Measurements from ENCODE around the gene ALDH16A1. TPM values are rescaled to one million over a fixed set of nuclear protein-coding genes. Genes with fewer than 3 reads are reported as not detected.

Gene ALDH16A1
- total RNA-seq, 1 donor = 26.4 TPM

DNA sequence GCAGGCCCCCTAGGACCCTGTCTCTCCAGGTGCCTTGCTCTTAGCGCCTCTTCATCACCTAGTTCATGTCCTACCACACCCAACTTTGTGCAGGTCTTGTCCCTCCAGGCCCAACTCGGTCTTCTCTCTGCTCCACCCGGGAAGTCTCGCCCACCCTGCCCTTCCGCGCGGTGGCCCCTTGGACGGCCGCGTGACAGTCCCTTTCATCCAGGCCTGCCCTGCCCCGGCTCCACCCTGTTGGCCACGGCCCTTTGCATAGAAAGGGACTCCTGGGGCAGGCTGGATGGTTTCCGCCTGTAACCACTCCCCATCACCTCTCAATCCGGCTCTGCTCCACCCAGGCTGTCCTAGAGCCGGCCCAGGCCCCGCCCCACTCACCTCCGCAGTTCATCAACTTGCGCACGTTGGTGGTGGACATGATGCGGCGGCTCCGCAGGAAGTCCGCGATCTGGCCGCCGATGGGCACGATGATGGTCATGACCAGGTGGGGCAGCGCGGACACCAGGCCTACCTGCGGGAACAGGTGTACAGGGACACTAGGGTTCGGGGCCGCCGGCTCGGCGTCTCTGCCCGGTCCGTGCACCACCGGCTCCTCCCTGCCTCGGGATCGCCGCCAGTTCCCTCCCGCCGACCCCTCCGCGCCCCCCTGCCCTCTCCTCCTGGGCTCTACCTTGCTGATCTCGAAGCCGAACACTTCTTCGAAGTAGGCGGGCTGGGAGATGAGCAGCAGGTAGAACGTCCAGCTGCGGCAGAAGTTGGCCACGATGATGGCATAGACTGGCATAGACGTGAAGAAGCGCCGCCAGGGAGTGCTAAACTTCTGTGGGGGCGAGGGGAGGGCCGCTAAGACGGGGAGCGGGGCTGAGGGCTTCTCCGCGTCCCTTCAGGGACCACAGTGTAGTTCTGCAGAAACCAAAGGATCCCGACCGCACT, 20.6 kb upstream of the ALDH16A1 start:
- Histone ChIP-seq H3K4me2 (ENCODE audit: insufficient read depth, low read length) (no peak overlapping the region), H3K4me3 (ENCODE audit: insufficient read depth, low read length) (no peak overlapping the region), H3K9me3 (ENCODE audit: low read depth, low read length) (no peaks in the 10 kb centered on the region), H3K27me3 (ENCODE audit: insufficient read depth, low read length) (peaks cover 72% of the 10 kb centered on the region), H4K20me1 (ENCODE audit: insufficient read depth, low read length) (no peaks in the 10 kb centered on the region), H2AFZ (ENCODE audit: low read length) (no peak overlapping the region), H3K79me2 (ENCODE audit: insufficient read depth, low read length) (no peaks in the 10 kb centered on the region), H3K4me1 (ENCODE audit: insufficient read depth, low read length) (no peaks in the 10 kb centered on the region), H3K36me3 (ENCODE audit: insufficient read depth, low read length) (no peaks in the 10 kb centered on the region), H3K27ac (ENCODE audit: low read depth, low read length) (no peak overlapping the region)
- DNase-seq (ENCODE audit: insufficient read length, low spot score, missing footprints) = peak; percentile 62
- no peak for TF ChIP-seq CTCF (IDR thresholded peaks at IDR 0.05; ENCODE audit: extremely low read depth, low read depth, low read length)

- H3K9me3 ChIP-seq (ENCODE audit: low read depth, low read length) = no peaks in the 10 kb centered on the region
- no peaks in the 10 kb centered on the region for H3K4me1 ChIP-seq (ENCODE audit: insufficient read depth, low read length)
- H3K27ac ChIP-seq (ENCODE audit: low read depth, low read length) = no peak overlapping the region
- peaks cover 74% of the 10 kb centered on the region for H3K27me3 ChIP-seq (ENCODE audit: insufficient read depth, low read length)
- no peaks in the 10 kb centered on the region for H3K79me2 ChIP-seq (ENCODE audit: insufficient read depth, low read length)
- H4K20me1 ChIP-seq (ENCODE audit: insufficient read depth, low read length) = no peaks in the 10 kb centered on the region
- H2AFZ ChIP-seq (ENCODE audit: low read length) = no peak overlapping the region
- H3K4me3 ChIP-seq (ENCODE audit: insufficient read depth, low read length) = no peak overlapping the region
- no peak overlapping the region for H3K4me2 ChIP-seq (ENCODE audit: insufficient read depth, low read length)
- H3K36me3 ChIP-seq (ENCODE audit: insufficient read depth, low read length) = no peaks in the 10 kb centered on the region
- peak; percentile 68 for DNase-seq (ENCODE audit: insufficient read length, low spot score, missing footprints)
- TF ChIP-seq CTCF (IDR thresholded peaks at IDR 0.05; ENCODE audit: extremely low read depth, low read depth, low read length) = no peak
Observed at GRCh38 chr19:49433240-49433901, 19.7 kb upstream of the ALDH16A1 start.

DNA sequence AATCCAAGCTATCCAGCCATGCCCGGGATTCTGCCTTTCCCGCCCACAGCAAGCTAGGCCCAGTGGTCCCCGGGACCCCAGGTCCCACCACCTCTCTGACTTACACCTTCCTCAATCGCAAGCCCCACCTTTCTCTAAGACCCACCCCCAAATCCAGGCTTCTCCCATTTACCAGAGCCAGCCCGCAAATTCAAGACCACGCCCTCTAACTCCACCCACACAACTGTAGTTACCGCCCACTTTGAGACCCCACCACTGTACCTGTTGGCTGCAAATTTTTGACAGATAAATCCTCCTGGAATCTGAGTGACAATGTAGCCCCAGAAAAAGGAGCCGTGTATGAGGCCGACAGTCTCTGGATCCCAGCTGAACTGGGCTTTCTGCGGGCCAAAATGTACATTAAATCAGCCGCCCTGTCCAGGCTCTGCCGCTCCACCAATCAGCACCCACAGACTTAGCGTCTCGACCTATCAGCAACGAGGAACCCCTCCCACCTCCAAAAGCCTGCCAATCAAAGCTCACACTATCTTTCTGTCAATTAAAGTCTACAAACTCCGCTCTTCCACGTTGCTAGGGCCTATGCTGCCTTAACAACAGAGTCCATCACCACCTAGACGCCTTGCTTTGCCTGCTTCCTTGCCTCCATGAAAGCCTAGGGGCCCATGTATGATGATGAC, 18.0 kb upstream of the ALDH16A1 start:
- H3K27ac ChIP-seq (ENCODE audit: low read depth, low read length) = no peak overlapping the region
- DNase-seq (ENCODE audit: insufficient read length, low spot score, missing footprints) = peak; percentile 85
- H3K36me3 ChIP-seq (ENCODE audit: insufficient read depth, low read length) = no peaks in the 10 kb centered on the region
- H4K20me1 ChIP-seq (ENCODE audit: insufficient read depth, low read length) = no peaks in the 10 kb centered on the region
- TF ChIP-seq CTCF (IDR thresholded peaks at IDR 0.05; ENCODE audit: extremely low read depth, low read depth, low read length) = no peak
- no peak overlapping the region for H3K4me3 ChIP-seq (ENCODE audit: insufficient read depth, low read length)
- peaks cover 74% of the 10 kb centered on the region for H3K27me3 ChIP-seq (ENCODE audit: insufficient read depth, low read length)
- no peak overlapping the region for H2AFZ ChIP-seq (ENCODE audit: low read length)
- no peaks in the 10 kb centered on the region for H3K4me1 ChIP-seq (ENCODE audit: insufficient read depth, low read length)
- H3K4me2 ChIP-seq (ENCODE audit: insufficient read depth, low read length) = no peak overlapping the region
- no peaks in the 10 kb centered on the region for H3K79me2 ChIP-seq (ENCODE audit: insufficient read depth, low read length)
- H3K9me3 ChIP-seq (ENCODE audit: low read depth, low read length) = no peaks in the 10 kb centered on the region

Measured in osteoblast (primary cell).